ENCODE data around the gene RFWD3. TPM values are rescaled to one million over a fixed set of nuclear protein-coding genes. Genes with fewer than 3 reads are reported as not detected.

The RFWD3 gene
- total RNA-seq, 8 experiments from 2014 or later: 9.1 to 46.0 (median 12.6) TPM

Other genes with a start within 250 kb of the RFWD3 start
- gene CLEC18B, start 245.4 kb downstream of the RFWD3 start, total RNA-seq: 1 to 10 TPM in 6 of 8 experiments, under 1 TPM in 1, not detected in 1; 0.90 to 7.8 (median 3.4) TPM
- gene GLG1, start 59.8 kb downstream of the RFWD3 start, total RNA-seq: 100 to 1,000 TPM in 4 of 8 experiments, 10 to 100 TPM in 4; 69.9 to 171 (median 90.4) TPM
- 1 to 10 TPM in 4 of 8 experiments, under 1 TPM in 3, not detected in 1; 0.21 to 6.3 (median 1.2) TPM for gene MLKL, start 34.0 kb upstream of the RFWD3 start, total RNA-seq
- gene FA2H, start 107.9 kb upstream of the RFWD3 start, total RNA-seq: 1 to 10 TPM in 2 of 8 experiments, under 1 TPM in 3, not detected in 3; 0.52 to 3.3 (median 0.92) TPM